Measurements from ENCODE around the gene FHIT. TPM values are rescaled to one million over a fixed set of nuclear protein-coding genes. Genes with fewer than 3 reads are reported as not detected.

The FHIT gene
- total and polyA plus RNA-seq, 10 of the 15 experiments (the other 5 are each of a cell fraction or from before 2014, with no cell fraction given): 4.2 to 14.9 (median 9.4) TPM

- TF ChIP-seq CEBPB (IDR thresholded peaks at IDR 0.05; ENCODE audit: borderline replicate concordance in 1 of 2, low read depth in 2 of 2, low read length in 2 of 2) (no peak), ASH2L (IDR thresholded peaks at IDR 0.05; ENCODE audit: borderline replicate concordance, low read depth) (no peak), SUZ12 (IDR thresholded peaks at IDR 0.05; ENCODE audit: unreplicated experiment) (no peak), GABPA (IDR thresholded peaks at IDR 0.05; ENCODE audit: low read depth) (no peak), SMAD1 (IDR thresholded peaks at IDR 0.05; ENCODE audit: low read depth, partially characterized antibody) (no peak), STAT1 (conservative IDR thresholded peaks at IDR 0.05) (no peak), TCF7 (IDR thresholded peaks at IDR 0.05; ENCODE audit: borderline replicate concordance) (no peak)
These were observed 1282.7 kb downstream of the FHIT start (continued) for GRCh38 chr3:59968513-59969045.

- in situ Hi-C loops (cut with MboI): no loop called here
These were observed 1287.6 kb downstream of the FHIT start for GRCh38 chr3:59963676-59964075.

More at GRCh38 chr3:59963676-59964075, 1287.6 kb downstream of the FHIT start:
- ChIA-PET POLR2A (no interaction called here), RAD21 (ENCODE audit: unreplicated experiment) (no interaction called here), SMC1A (ENCODE audit: uncharacterized antibody, unreplicated experiment) (interaction anchor here (1.0 to 1.7 kb wide), 3 partner anchors 11 to 49 kb away, joined by 3 to 5 read pairs (median 4); no protein-coding TSS in a partner anchor), CTCF (no interaction called here)
- H2AFZ ChIP-seq (ENCODE audit: control insufficient read depth, low read depth, low read length): no peak overlapping the region
- H3K27ac ChIP-seq (ENCODE audit: control insufficient read depth, insufficient read depth): no peak overlapping the region
- no peak overlapping the region for H3K4me2 ChIP-seq (ENCODE audit: control insufficient read depth, insufficient read depth)
- H3K27me3 ChIP-seq (replicated peaks in 1 of 2; ENCODE audit: control insufficient read depth in 2 of 2, insufficient read depth in 2 of 2, low read length in 1 of 2): no peaks in the 10 kb centered on the region
- no peaks in the 10 kb centered on the region; the same call in 2 of the 3 replicates for H3K9me3 ChIP-seq (replicated peaks; ENCODE audit: control insufficient read depth, insufficient read depth, low read length)
- H3K4me1 ChIP-seq (ENCODE audit: control insufficient read depth, insufficient read depth, low read length): no peaks in the 10 kb centered on the region
- intact Hi-C loops (cut with micrococcal nuclease; ENCODE audit: unreplicated experiment): no loop called here
- WGBS (ENCODE audit: insufficient coverage, insufficient replicate concordance, low lambda C conversion rate, missing lambda C conversion rate): 41% methylated on average over 4 of the region's 4 CpGs
- no peak overlapping the region for H3K4me3 ChIP-seq
- no peaks in the 10 kb centered on the region for H4K20me1 ChIP-seq (ENCODE audit: control insufficient read depth, insufficient read depth)
- no peak for FAIRE-seq
- no peaks in the 10 kb centered on the region for H3K36me3 ChIP-seq (ENCODE audit: control insufficient read depth in 2 of 2, insufficient read depth in 2 of 2, low read length in 1 of 2)
- no peak overlapping the region for H3K9ac ChIP-seq (ENCODE audit: control insufficient read depth, insufficient read depth, low read length)
- no peak for ATAC-seq
- no peaks in the 10 kb centered on the region for H3K79me2 ChIP-seq (ENCODE audit: control insufficient read depth, insufficient read depth, low read length)
- no peak for DNase-seq (ENCODE audit: low read depth, low spot score)
- TF ChIP-seq IKZF2 (IDR thresholded peaks at IDR 0.05) (no peak), MXI1 (IDR thresholded peaks at IDR 0.05; ENCODE audit: low read depth, low read length) (no peak), FOS (IDR thresholded peaks at IDR 0.05; ENCODE audit: borderline replicate concordance, extremely low read depth, insufficient read length) (no peak), YY1 (IDR thresholded peaks at IDR 0.05; ENCODE audit: low read depth, low read length) (no peak), ATF3 (IDR thresholded peaks at IDR 0.05; ENCODE audit: borderline replicate concordance, extremely low read depth, low read depth, low read length) (no peak), SMAD1 (IDR thresholded peaks at IDR 0.05; ENCODE audit: low read depth, partially characterized antibody) (no peak), MTA2 (IDR thresholded peaks at IDR 0.05; ENCODE audit: low read depth) (no peak), PAX5 (IDR thresholded peaks at IDR 0.05; ENCODE audit: borderline replicate concordance, low read depth, low read length) (no peak), ZBTB33 (IDR thresholded peaks at IDR 0.05) (no peak)
- BruUV-seq (replicated peaks): no TSS peak
